Stimulated activated CD8-positive, alpha-beta memory T cell treated with anti-CD3 and anti-CD28 coated beads, Interleukin-2, amount 100 ng/mL, for 1 hour (primary cell): Measurements from ENCODE around the gene ENTR1.
A peak's percentile ranks its signal among the peaks of the same experiment; 100 is the strongest.

Experiments used
- DNase-seq, 2 donors: peaks; one replicate each; pipeline ENCODE4 v3.0.0-alpha.2; 2020; ENCODE audit warnings: low read depth in 2 of 2

The ENTR1 gene, protein sequence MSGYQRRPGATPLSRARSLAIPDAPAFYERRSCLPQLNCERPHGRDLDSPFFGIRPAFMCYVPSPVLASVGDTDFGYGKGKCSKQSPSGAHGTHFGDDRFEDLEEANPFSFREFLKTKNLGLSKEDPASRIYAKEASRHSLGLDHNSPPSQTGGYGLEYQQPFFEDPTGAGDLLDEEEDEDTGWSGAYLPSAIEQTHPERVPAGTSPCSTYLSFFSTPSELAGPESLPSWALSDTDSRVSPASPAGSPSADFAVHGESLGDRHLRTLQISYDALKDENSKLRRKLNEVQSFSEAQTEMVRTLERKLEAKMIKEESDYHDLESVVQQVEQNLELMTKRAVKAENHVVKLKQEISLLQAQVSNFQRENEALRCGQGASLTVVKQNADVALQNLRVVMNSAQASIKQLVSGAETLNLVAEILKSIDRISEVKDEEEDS

DNA sequence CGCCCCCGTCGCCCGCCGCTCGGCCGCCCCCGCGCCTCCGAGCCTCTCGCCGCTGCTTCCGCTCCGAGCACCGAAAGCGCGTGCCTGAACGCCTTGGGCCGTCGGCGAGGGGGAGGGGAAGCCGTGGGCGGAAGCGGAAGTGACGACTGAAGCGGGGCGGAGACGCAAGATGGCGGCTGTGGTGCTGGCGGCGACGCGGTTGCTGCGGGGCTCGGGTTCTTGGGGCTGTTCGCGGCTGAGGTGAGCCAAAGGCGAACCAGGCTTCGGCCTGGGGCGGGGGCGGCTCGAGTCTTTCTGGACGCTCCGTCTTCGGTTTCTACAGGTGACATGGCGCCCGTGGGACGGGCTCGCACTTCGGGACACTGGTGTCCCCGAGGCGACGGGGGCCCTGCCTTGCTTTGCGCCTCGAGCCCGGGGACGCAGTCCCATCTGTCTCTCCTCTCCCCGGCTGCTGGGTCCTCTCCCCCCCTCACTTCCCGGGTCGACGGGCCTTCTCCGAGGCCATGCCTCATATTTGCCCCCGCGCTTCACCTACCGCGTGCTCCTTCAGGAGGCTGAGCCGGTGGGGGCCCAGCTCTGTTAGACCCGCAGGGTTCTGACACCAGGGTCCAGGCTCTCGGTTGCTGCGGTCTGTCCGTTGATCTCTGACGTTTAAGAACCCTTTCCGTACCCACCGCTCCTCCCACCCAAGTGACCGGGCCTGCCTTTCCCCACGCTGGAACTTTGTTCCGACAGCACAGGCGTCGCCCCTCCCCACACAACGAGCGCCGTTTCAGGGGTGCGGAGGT is at the start of gene ENTR1, which contains the start of gene PMPCA:
TSS of gene ENTR1 (minus strand) at position 115 of the 788 bp plus-strand sequence. CDS start 217 bp downstream, outside the sequence.
TSS of gene PMPCA (plus strand) at position 159 of the 788 bp plus-strand sequence. CDS start at position 170, 11 bp downstream.
- peak; percentile 93 for DNase-seq

DNA sequence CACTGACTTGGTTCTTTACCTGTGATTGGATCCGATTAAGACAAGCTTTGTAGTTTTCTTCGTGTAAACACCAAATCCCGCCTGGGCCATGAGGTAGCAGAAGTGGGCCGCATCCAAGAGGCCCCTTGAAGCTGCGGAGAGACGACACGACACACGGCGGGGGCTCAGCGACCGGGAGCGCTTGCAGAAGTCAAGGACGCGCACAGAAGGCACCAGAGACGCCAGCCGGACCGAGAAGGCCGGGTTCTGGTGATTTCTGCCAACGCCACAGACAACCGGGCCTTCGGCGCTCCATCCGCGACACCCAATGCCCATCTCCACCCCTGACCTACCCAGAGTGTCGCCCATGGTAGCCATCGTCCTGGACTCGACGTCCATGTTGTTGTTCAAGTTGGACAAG is 49.0 kb upstream of the ENTR1 start:
- no peak for DNase-seq

DNA sequence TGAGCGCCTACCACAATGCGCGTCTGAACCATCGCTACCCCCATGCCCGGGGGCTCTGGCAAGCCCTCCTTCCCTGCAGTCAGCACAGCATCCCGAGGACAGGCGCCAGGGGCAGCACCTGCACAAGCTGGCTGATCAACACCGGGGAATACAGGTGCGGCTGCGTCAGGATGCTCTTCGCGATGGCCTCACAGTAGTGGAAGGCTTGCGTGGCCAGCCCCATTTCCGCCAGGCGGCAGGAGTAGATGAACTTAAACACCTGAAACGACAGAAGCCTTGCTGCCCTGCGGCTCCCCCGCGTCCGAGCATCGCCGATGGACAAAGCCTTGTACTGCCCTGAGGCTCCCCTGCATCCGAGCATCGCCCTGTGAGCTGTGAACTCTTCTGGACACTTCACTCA is 46.9 kb upstream of the ENTR1 start:
- no peak for DNase-seq

DNA sequence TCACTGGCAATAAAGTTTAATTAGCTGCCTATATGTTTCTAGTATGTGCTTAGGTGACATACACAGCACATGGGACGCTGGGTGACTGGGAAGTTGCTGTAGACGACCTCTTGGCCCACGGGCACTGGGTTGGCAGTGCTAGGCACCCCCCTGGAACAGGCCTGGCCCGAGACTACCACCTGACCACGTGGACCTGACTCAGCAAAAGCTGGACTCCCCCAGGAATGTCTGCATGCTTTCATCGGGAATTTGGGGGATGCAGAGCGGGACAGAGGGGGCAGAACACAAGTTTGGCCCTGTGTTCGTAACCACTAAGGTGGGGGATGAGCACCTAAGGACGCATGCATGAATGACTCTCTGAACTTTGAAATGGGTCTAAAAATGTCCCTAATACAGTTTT is 45.8 kb upstream of the ENTR1 start:
- no peak for DNase-seq

DNA sequence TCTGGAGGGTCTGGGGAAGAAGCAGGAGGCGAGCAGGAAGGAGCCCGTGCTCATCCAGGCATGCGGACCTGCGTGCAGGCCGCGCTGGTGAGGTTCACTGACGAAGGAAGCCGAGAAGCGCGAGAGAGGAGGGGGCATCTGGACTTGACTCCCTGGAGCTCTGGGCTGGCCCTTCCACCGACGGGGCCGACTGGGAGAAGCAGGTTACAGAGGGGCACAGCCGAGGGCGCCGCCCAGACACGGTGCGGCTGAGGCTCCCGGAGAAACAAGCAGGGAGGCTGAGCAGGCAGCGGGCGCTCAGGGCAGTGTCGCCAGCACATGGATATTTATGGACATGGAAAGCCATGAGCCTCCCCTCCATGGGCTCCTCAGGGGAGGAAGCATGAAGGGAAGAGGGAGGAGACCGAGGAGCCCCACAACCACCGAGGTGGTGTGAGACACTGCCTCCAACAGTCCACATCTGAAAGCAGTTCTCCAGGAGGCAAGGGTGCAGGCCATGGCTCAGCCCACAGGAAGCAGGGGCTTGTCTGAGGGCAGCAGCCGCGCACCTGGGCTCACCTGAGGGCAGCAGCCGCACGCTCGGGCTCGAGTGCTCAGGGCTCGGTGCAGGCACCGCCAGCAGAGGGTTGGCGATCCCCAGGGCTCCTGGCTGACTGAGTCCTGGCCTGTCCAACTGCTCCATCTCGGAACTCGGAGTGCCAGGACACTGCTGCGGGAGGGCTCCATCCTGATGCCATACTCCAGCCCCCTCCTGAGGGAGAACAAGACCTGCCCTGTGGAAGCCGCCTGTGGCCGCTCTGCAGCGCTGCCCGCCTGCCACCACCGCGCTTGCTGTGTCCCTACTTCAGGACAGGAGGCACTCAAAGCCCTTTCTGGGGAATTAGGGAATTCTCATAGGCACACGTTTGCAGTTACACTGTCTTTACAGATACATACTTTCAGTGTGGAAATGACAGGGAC is 44.9 kb upstream of the ENTR1 start:
- no peak for DNase-seq

DNA sequence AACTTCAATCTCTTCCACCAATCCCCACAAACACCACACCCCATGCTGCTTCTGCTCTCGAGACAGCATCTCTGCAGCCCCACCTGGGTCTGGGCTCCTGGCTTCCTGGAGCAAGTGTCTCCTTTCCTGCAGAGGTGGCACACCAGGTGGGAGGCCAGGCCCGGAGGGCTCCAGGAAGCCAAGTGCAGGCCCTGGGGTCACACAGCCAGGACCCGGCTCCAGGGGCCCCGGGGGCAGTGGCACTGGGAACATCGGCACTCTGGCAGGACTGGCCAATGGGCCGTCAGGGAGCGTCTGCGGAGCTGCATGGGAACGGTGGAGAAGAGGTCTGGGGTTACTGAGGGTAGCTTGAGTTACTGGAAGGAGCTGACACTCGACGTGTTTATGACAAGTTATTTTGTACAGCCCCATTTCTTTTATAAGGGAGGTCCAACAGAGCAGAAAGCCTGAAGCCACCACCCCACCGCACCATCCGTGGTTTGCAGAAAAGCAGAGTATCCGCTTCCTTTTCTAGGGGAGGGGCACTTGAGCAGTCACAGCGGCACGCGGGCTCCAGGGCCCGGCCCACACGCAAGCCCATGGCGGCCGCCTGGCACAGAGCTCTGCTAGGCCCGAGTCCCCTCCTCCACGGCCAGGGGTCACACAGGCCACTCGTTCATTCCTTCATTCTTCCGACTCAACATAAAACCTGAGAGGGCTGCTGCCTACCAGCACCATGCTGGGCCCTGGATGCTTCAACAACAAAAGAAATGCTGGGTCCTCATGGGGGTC is 43.8 kb upstream of the ENTR1 start:
- DNase-seq: no peak

DNA sequence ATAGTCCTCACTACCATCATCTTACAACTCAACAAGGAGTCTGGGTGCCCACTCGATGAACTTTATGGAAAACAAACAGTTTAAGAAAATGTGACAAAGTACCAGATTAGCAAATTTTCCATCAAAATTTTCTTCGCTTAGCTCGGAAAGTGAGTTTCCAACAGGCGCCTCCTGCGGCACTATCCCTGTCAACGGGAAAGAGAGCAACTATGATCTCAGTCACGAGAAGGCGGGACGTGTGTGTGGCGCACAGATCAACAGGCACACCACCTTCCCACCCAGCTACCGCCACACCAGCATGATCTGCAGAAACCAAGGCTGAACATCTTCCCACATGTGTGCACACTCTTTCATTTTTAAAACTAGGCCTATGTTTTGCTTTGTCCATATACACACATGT is 42.9 kb upstream of the ENTR1 start:
- DNase-seq: no peak

DNA sequence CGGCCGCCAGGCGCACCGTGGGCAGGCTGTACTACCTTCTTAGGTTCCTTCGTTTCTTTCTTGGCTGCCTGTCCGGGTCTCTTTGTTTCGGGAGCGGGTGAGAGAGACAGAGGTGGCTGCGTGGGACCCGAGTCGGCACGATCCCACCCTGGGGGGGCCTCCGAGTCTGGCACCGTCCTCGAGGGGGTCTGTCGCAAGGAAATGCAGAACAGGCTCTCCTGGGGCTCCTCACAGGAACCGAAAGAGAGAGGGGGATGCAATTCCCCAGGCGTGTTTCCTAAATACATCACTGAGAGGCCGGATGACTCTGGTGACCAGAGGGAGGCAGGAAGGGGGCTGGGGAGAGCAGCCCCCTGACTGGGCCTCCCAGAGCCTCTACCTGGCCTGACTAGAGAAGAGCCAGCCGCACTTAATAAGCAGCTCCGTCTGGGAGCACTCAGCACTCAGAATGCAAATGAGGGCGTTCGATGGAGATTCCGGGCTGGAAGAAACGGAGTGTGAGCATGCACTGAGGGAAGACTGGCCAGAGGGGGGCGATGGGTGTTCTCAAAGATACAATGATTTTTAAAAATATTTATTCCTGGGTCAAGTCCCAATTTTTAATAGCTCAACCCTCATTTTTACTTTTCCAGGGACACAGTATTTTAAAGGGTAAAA is 40.9 kb upstream of the ENTR1 start:
- no peak for DNase-seq

DNA sequence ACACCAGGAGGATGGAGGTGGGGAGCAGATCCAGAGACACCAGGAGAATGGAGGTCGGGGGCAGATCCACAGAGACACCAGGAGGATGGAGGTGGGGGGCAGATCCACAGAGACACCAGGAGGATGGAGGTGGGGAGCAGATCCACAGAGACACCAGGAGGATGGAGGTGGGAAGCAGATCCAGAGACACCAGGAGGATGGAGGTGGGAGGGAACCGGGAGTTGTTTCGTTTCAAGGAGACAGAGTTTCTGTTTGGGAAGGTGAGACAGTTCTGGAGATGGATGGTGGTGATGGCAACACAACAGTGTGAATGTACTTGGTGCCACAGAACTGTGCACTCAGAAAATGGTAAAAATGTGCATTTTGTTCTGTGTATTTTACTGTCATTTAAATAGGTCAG is 38.2 kb upstream of the ENTR1 start:
- DNase-seq: no peak

DNA sequence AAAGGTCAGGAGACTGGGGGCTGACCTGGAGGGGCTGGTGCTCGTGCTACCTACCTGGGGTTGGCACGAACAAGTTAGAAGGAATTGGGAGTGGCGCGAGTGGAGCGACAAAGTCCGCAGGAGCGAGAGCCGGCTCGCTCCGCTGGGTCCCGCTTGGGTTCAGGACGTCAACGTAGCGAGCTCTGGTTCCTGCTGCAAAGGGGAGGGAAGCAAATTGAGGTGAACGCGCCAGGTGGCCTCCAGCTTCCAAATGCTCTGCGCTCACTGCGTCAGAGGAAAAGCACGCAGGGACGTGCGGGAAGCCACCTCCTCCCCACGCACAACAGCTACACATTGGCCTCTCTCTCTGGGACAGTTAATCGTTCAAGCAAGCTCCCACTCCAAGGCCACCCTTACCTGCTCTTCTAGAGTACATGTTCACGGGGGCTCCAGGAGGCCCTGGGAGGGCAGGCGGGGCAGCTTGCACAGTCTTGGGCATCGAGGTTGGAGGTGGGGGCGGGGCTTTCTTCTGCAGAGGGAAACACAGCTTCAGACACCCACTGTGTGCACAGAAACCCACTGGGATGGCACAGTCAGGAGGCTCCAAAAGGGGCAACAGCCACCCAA is 36.9 kb upstream of the ENTR1 start:
- DNase-seq: no peak

DNA sequence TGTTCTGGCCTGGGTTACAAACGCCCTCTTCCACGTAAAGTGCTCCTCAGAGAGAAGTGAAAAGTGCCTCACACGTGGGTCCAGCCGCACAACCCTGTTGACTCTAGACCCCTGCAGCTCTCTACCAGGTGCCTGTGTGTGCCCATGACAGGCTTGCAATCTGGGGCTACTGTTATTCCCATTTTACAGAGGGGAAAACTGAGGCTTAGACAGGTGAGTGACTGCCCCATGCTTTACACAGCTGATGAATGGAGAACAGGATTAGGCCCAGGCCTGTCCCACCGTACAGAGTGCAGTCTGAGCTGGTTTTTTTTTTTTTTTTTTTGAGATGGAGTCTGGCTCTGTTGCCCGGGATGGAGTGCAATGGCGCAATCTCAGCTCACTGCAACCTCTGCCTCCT is 35.4 kb upstream of the ENTR1 start:
- no peak for DNase-seq

DNA sequence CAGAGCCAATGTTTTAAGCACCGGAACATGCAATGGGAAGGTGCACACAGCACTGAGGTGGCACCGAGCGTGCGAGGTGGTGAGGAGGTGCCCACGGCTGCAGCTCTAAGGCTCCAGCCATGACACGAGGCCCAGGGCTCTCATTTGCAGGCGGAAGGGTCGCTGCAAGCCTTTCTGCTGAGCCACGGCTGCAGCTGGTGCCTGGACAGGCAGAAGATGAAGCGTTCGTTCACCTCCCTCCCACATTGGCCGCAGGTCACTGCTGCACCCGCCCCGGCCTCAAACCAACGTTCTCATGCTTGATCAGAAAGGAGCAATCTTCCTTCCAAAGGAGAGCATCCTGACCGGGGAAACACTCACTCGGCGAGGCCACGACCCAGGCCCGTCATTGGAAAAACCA is 33.7 kb upstream of the ENTR1 start:
- DNase-seq: no peak

DNA sequence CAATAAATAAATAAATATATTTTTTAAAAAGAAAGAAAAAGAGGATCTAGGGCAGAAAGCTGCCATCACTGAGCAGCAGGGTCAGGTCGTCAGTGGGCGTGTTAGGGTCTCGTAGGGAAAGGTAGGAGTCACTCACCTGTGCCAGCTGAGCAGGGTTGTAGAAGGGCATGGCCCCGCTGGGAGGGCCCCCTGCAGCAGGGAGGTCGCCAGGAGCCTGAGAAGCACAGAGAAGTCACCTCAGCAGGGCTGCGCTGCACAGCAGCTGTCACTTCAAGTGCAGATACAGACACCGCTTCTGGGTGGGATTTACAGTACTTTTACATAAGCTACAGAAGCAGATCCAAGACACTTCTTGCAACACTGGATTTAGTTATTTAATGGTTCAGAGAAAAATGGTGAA is 33.3 kb upstream of the ENTR1 start:
- no peak for DNase-seq

DNA sequence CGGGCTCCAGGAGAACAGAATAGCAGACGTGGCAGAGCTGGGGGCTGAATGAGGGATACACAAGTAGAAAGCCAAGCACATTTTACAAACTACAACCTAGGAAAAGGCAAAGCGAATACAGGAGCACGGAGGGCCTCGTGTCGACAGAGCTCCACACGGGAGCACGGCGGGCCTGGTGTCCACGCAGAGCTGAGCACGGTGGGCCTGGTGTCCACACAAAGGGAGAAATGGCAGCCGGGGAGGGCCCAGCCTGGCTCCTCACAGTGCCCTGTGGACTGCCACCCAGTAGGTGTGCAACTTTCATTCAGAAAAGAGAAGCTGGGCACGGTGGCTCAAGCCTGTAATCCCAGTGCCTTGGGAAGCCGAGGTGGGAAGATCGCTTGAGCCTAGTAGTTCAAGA is 32.7 kb upstream of the ENTR1 start:
- DNase-seq: no peak

DNA sequence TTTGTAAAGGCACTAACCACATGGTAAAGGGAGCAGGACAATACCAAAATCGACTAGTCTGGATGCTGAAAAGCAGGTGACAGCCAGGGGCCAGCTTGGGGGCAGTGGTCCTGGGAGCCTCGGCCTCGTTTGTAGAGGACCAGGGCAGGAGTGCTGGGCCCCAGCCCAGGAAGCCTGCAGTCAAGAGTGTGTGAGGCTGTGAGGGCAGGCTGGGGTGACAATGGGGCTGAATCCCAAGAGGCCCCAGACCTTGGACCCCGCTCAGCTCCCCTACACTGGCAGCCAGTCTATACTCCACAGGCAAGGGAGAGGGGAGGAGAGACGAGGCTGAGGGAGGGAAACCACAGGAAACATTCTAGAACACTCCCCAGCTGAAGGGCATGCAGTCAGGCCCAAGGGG is 31.9 kb upstream of the ENTR1 start:
- no peak for DNase-seq

DNA sequence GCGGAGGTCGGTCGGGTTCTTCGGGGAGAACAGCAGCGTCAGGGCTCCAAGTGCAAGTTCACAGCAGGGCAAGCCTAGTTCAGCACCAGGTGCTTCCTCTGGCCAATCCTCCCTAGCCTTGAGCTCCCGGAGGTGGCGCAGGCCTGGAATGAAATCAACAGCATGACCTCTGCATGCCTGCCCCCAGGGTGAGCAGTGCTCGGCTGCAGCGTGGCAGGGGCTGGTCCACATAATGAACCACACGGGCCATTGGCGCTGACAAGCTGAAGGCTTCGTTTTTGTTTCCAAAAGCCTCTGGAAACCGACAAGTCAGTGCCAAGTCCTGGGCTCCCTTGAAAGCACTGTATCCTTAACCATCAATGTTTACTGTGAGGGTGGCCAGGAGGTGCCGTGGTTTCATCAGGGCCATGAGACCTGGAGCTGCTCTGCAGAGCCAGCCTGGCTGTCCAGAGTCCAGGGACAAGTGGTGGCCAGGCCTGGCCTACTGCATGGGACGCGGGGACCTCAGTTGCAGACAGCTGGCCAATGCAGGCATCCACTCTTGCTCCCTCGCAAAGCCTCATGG is 31.3 kb upstream of the ENTR1 start:
- DNase-seq: no peak

DNA sequence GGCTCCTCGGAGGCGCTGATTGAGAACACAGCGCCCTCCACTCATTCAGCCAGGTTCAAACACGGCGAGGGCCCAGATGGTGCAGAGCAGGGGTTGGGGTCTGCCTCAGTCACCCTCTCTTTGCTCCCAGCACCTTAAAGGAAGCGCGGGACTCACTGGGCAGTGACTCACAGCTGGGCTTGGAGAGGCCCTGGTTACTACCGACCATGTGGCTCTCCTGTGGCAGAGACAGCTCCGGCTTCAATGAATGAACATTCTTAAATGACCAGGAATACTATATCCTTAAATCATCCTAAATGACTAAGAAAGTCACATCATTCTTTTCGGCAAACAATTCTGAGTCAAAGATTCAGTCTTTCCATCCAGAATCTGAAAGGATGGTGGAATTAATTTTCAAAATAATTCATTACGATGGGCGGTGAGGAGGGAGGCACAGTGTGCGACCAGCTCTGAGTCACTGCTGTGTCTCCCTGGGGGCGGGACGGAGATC is 30.8 kb upstream of the ENTR1 start:
- DNase-seq: no peak

DNA sequence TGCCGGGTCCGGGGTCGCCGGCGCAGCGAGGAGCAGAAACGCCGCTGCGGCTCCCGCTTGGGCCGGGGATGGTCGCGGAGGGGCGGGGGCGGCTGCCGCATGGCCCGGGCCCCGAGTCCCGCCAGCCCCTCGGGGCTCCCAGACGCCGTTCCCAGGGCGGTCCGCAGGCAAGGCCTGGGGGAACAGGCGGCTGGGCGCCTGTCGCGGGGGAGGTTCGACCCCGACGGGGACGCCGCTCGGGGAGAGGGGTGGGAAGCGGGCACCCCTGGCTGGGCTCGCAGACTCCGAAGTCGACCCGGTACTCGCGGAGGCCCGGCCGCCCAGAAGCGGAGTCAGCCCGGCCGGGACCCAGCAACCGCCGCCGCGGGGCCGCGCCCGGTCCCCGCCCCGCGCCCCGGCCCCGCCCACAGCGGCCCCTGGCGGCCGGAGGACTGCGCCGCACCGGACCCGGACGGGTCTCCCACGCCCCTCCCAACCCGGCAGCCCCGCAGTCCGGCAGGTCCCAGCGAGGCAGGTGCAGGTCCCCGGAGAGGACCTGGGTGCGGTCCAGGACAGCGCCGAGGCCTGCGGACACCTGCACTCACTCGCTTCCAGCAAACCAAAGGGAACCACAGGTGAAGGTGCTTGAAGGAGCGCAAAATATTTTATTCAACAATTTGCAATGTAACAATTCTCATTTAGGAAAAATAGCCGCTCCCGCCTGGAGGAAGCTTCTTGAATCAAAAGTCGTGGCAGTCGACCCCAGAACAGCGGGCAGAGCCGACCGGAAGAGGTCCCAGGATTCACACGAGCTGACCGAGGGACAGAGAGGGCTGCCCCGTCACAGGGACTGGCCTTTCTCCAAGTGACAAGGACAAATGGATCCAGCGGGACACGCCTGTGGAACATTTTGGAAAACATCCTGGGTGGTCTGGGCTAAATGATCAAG is 29.3 kb upstream of the ENTR1 start, which contains the start of gene INPP5E:
TSS of gene INPP5E (minus strand) at position 365 of the 928 bp plus-strand sequence. CDS start 426 bp downstream, outside the sequence.
- peak; percentile 71 to 72 for DNase-seq
